Measurements from ENCODE around the gene GTPBP6. TPM values are rescaled to one million over a fixed set of nuclear protein-coding genes. Genes with fewer than 3 reads are reported as not detected.
"Not testable (repeated sequence)": the region's sequence is repeated elsewhere in the genome, so short reads cannot be mapped to it uniquely, and the experiment has no call there.

The GTPBP6 gene
- total RNA-seq, 1 experiment from 2014 or later: 37.4 TPM

- intact Hi-C loops (cut with micrococcal nuclease; ENCODE audit: unreplicated experiment): no loop called here
- no TSS peak for BruUV-seq (replicated peaks)
- no peak overlapping the region for H3K27ac ChIP-seq (ENCODE audit: low read length)
- ATAC-seq (no peak), DNase-seq (ENCODE audit: low read depth, low spot score) (no peak)
- H3K36me3 ChIP-seq (ENCODE audit: control insufficient read depth, insufficient read depth, low read length): no peaks in the 10 kb centered on the region
- no peak overlapping the region for H3K4me3 ChIP-seq (ENCODE audit: low read depth in 2 of 2, low read length in 2 of 2)
- in situ Hi-C loops (cut with HindIII; ENCODE audit: low pct_unique_long_range_greater_than_20kb, low sequenced_read_pairs): no loop called here
- no peaks in the 10 kb centered on the region for H3K4me1 ChIP-seq (ENCODE audit: control insufficient read depth, insufficient read depth, low read length)
- H3K27me3 ChIP-seq (ENCODE audit: control insufficient read depth, insufficient read depth, low read length): no peaks in the 10 kb centered on the region
- CTCF ChIA-PET: no interaction called here
- TF ChIP-seq POLR2AphosphoS5 (IDR thresholded peaks at IDR 0.05; ENCODE audit: low read depth, low read length): no peak
- TF ChIP-seq SIN3A (IDR thresholded peaks at IDR 0.05; ENCODE audit: borderline replicate concordance, insufficient read depth, low read depth, low read length): no peak
- TF ChIP-seq CTCF (IDR thresholded peaks at IDR 0.05): no peak
- TF ChIP-seq TCF7L2 (IDR thresholded peaks at IDR 0.05; ENCODE audit: low read depth, low read length): no peak
- no peak for TF ChIP-seq REST (IDR thresholded peaks at IDR 0.05; ENCODE audit: insufficient read depth in 1 of 2, low read depth in 2 of 2, low read length in 1 of 2)
- H3K9me3 ChIP-seq (ENCODE audit: control insufficient read depth, insufficient read depth, low read depth, low read length): no peaks in the 10 kb centered on the region
- POLR2A ChIA-PET: no interaction called here
Observed at GRCh38 chrX:257681-258289, 60.8 kb downstream of the GTPBP6 start.

- intact Hi-C loops (cut with micrococcal nuclease; ENCODE audit: unreplicated experiment); H3K4me1 ChIP-seq (ENCODE audit: control insufficient read depth, insufficient read depth, low read length); H3K27me3 ChIP-seq (ENCODE audit: control insufficient read depth, insufficient read depth, low read length); H3K4me3 ChIP-seq (ENCODE audit: low read depth in 2 of 2, low read length in 2 of 2); H3K27ac ChIP-seq (ENCODE audit: low read length); POLR2A ChIA-PET; CTCF ChIA-PET; in situ Hi-C loops (cut with HindIII; ENCODE audit: low pct_unique_long_range_greater_than_20kb, low sequenced_read_pairs); ATAC-seq; BruUV-seq (replicated peaks); H3K9me3 ChIP-seq (ENCODE audit: control insufficient read depth, insufficient read depth, low read depth, low read length); DNase-seq (ENCODE audit: low read depth, low spot score); H3K36me3 ChIP-seq (ENCODE audit: control insufficient read depth, insufficient read depth, low read length): not testable (repeated sequence)
Observed at GRCh38 chrX:257054-257453, 61.5 kb downstream of the GTPBP6 start.

GRCh38 chrX:255923-256331 is 62.7 kb downstream of the GTPBP6 start:
- Histone ChIP-seq H3K36me3 (ENCODE audit: control insufficient read depth, insufficient read depth, low read length) (no peaks in the 10 kb centered on the region), H3K9me3 (ENCODE audit: control insufficient read depth, insufficient read depth, low read depth, low read length) (no peaks in the 10 kb centered on the region), H3K4me1 (ENCODE audit: control insufficient read depth, insufficient read depth, low read length) (no peaks in the 10 kb centered on the region), H3K4me3 (ENCODE audit: low read depth in 2 of 2, low read length in 2 of 2) (no peak overlapping the region), H3K27me3 (ENCODE audit: control insufficient read depth, insufficient read depth, low read length) (no peaks in the 10 kb centered on the region), H3K27ac (ENCODE audit: low read length) (no peak overlapping the region)
- CTCF ChIA-PET: no interaction called here
- intact Hi-C loops (cut with micrococcal nuclease; ENCODE audit: unreplicated experiment): no loop called here
- POLR2A ChIA-PET: no interaction called here
- in situ Hi-C loops (cut with HindIII; ENCODE audit: low pct_unique_long_range_greater_than_20kb, low sequenced_read_pairs): no loop called here
- BruUV-seq (replicated peaks): no TSS peak
- DNase-seq (ENCODE audit: low read depth, low spot score): no peak
- no peak for TF ChIP-seq REST (IDR thresholded peaks at IDR 0.05; ENCODE audit: insufficient read depth in 1 of 2, low read depth in 2 of 2, low read length in 1 of 2)
- no peak for ATAC-seq

Measured in Panc1 (cell line).